GM12801 (cell line): ENCODE data around the gene UCK2.

Source experiments
- TF ChIP-seq, protein P1 (sequence below): IDR thresholded peaks from one replicate; pipeline ENCODE4 v1.5.1; 2011; ENCODE audit warnings: control low read depth; ENCODE audit not compliant: insufficient read length; ENCODE audit errors: extremely low read depth

The UCK2 gene

DNA sequence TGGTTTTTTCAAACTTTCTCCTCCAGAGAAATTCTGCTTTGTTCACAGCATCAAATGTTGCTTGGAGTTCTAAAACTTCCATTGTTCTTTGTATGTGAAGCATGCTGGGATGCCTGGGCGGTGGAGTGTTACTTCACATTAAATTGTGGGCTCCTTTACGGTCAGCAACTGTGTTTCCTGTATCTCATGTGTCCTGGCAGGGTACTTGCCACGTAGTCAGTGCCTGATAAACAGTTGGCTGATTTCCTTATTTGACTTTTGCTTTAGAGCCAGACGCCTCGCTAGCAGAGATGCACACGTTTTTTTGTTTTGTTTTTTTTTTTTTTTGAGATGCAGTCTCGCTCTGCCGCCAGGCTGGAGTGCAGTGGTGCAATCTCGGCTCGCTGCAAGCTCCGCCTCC, 96.7 kb downstream of the UCK2 start:
- TF ChIP-seq, protein P1, sequence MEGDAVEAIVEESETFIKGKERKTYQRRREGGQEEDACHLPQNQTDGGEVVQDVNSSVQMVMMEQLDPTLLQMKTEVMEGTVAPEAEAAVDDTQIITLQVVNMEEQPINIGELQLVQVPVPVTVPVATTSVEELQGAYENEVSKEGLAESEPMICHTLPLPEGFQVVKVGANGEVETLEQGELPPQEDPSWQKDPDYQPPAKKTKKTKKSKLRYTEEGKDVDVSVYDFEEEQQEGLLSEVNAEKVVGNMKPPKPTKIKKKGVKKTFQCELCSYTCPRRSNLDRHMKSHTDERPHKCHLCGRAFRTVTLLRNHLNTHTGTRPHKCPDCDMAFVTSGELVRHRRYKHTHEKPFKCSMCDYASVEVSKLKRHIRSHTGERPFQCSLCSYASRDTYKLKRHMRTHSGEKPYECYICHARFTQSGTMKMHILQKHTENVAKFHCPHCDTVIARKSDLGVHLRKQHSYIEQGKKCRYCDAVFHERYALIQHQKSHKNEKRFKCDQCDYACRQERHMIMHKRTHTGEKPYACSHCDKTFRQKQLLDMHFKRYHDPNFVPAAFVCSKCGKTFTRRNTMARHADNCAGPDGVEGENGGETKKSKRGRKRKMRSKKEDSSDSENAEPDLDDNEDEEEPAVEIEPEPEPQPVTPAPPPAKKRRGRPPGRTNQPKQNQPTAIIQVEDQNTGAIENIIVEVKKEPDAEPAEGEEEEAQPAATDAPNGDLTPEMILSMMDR, result no peak

- TF ChIP-seq, protein P1, result no peak
Observed at GRCh38 chr1:165925498-165926079, 98.2 kb downstream of the UCK2 start.

GRCh38 chr1:165927169-165927568, 99.8 kb downstream of the UCK2 start:
- TF ChIP-seq, protein P1, result no peak

DNA sequence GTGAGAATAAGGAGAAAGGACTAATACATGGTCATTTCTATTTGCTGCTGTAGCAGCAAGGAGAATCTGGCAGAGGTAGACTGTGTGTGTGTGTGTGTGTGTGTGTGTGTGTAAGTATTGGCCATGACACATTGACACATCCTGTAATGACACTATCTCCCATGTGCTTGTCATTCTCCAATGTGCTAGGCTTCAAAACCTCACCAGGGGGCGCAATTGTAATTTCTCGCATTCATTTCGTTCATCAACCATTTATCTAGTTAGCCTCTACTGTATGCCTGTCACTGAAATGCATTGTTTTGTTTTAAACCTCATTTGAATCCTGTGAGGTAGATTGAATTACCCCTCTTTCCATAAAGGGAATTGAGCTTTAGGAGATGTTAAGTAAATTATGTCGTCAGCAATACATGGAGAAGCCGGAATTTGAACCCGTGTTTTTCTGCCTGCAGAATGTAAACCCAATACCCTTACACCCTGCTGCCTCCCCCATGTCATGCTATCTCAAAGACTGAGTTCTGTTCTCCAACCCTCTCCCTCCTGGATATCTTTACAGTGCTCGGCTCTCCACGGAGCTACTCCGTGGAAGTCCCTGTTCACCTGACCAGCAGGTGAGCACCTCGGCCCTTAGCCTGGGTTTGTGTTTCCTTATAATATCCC, 100.8 kb downstream of the UCK2 start:
- TF ChIP-seq, protein P1, result no peak

DNA sequence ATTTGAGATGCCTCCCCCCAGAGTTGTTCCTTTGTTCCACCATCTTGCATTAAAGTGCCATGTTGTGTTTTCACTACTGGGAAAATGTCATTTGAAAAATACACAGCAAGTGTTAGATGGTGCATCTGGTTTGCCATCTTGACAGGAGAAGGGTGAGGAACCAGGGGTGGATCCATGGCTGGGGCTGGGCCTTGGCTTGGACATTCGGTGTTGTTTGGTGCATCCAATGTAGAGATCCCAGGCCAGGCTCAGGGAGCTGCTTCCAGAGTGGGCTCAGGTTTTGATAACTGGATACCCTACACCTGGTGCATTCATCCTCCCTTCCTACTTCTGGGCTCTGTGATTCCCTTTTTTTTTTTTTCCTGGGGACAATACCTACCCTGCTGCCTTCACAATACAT, 103.5 kb downstream of the UCK2 start:
- TF ChIP-seq, protein P1, result no peak

- TF ChIP-seq, protein P1, result no peak
Observed at GRCh38 chr1:165933446-165934170, 106.2 kb downstream of the UCK2 start.

GRCh38 chr1:165936542-165936941, 109.1 kb downstream of the UCK2 start:
- TF ChIP-seq, protein P1, result no peak
